Stimulated activated CD4-positive, alpha-beta T cell treated with anti-CD3 and anti-CD28 coated beads, Interleukin-1b, Interleukin-23, amount 100 ng/mL, for 24 hours (primary cell): ENCODE data around the gene TOR4A.

Experiments used
- DNase-seq, 4 experiments: peaks; one replicate each; pipeline ENCODE4 v3.0.0-alpha.2; 2020; ENCODE audit warnings: low read depth in 4 of 4, low spot score in 1 of 4

The TOR4A gene

DNA sequence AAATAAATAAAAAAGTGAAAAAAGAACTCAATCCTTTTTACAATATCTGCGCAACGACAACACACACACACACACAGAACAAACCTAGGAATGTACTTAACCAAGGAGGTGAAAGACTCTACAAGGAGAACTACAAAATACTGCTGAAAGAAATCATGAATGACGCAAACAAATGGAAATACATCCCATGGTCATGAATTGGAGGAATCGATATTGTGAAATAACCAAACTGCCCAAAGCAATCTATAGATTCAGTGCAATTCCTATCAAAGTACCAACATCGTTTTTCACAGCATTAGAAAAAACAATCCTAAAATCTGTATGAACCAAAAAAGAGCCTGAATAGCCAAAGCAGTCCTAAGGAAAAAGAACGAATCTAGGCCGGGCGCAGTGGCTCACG, 54.4 kb downstream of the TOR4A start:
- no peak for DNase-seq
